ENCODE results near the gene DOCK9.

The DOCK9 gene

GRCh38 chr13:99012539-99012938 lies 34.7 kb upstream of the DOCK9 start:
- Histone ChIP-seq H3K79me2 (ENCODE audit: insufficient read depth, low read depth) (no peaks in the 10 kb centered on the region), H3K27me3 (ENCODE audit: insufficient read depth, low read depth) (no peaks in the 10 kb centered on the region), H3K27ac (no peak overlapping the region), H3K36me3 (ENCODE audit: insufficient read depth) (no peaks in the 10 kb centered on the region), H3K4me1 (ENCODE audit: low read depth, poor library complexity, severe bottlenecking) (no peaks in the 10 kb centered on the region), H3K4me2 (no peak overlapping the region), H4K20me1 (ENCODE audit: insufficient read depth) (no peaks in the 10 kb centered on the region), H3K9ac (no peak overlapping the region), H3K4me3 (IDR thresholded peaks at IDR 0.05; ENCODE audit: insufficient read depth, low read depth, low read length) (no peak overlapping the region), H2AFZ (ENCODE audit: low read depth) (no peak overlapping the region)
- no peak for TF ChIP-seq CTCF (conservative IDR thresholded peaks at IDR 0.05; ENCODE audit: low read depth, low read length)

GRCh38 chr13:99009987-99010551 lies 32.2 kb upstream of the DOCK9 start:
- H3K27me3 ChIP-seq (ENCODE audit: insufficient read depth, low read depth), result no peaks in the 10 kb centered on the region
- no peak overlapping the region for H3K4me2 ChIP-seq
- H3K27ac ChIP-seq, result no peak overlapping the region
- H4K20me1 ChIP-seq (ENCODE audit: insufficient read depth), result no peaks in the 10 kb centered on the region
- H3K36me3 ChIP-seq (ENCODE audit: insufficient read depth), result no peaks in the 10 kb centered on the region
- H3K79me2 ChIP-seq (ENCODE audit: insufficient read depth, low read depth), result no peaks in the 10 kb centered on the region
- no peak for TF ChIP-seq CTCF (conservative IDR thresholded peaks at IDR 0.05; ENCODE audit: low read depth, low read length)
- no peaks in the 10 kb centered on the region for H3K4me1 ChIP-seq (ENCODE audit: low read depth, poor library complexity, severe bottlenecking)
- no peak overlapping the region for H3K9ac ChIP-seq
- no peak overlapping the region for H2AFZ ChIP-seq (ENCODE audit: low read depth)
- no peak overlapping the region for H3K4me3 ChIP-seq (IDR thresholded peaks at IDR 0.05; ENCODE audit: insufficient read depth, low read depth, low read length)

GRCh38 chr13:99008577-99008976 lies 30.7 kb upstream of the DOCK9 start:
- Histone ChIP-seq H3K79me2 (ENCODE audit: insufficient read depth, low read depth) (no peaks in the 10 kb centered on the region), H3K4me2 (no peak overlapping the region), H2AFZ (ENCODE audit: low read depth) (no peak overlapping the region), H3K4me1 (ENCODE audit: low read depth, poor library complexity, severe bottlenecking) (no peaks in the 10 kb centered on the region), H3K36me3 (ENCODE audit: insufficient read depth) (no peaks in the 10 kb centered on the region), H3K4me3 (IDR thresholded peaks at IDR 0.05; ENCODE audit: insufficient read depth, low read depth, low read length) (no peak overlapping the region), H3K27me3 (ENCODE audit: insufficient read depth, low read depth) (no peaks in the 10 kb centered on the region), H3K27ac (no peak overlapping the region), H3K9ac (no peak overlapping the region), H4K20me1 (ENCODE audit: insufficient read depth) (no peaks in the 10 kb centered on the region)
- no peak for TF ChIP-seq CTCF (conservative IDR thresholded peaks at IDR 0.05; ENCODE audit: low read depth, low read length)

GRCh38 chr13:99007414-99007986 lies 29.6 kb upstream of the DOCK9 start:
- H3K4me2 ChIP-seq, result no peak overlapping the region
- no peak overlapping the region for H3K27ac ChIP-seq
- H3K4me1 ChIP-seq (ENCODE audit: low read depth, poor library complexity, severe bottlenecking), result no peaks in the 10 kb centered on the region
- H3K4me3 ChIP-seq (IDR thresholded peaks at IDR 0.05; ENCODE audit: insufficient read depth, low read depth, low read length), result no peak overlapping the region
- H3K9ac ChIP-seq, result no peak overlapping the region
- no peaks in the 10 kb centered on the region for H3K27me3 ChIP-seq (ENCODE audit: insufficient read depth, low read depth)
- no peak for TF ChIP-seq CTCF (conservative IDR thresholded peaks at IDR 0.05; ENCODE audit: low read depth, low read length)
- H4K20me1 ChIP-seq (ENCODE audit: insufficient read depth), result no peaks in the 10 kb centered on the region
- no peaks in the 10 kb centered on the region for H3K36me3 ChIP-seq (ENCODE audit: insufficient read depth)
- no peak overlapping the region for H2AFZ ChIP-seq (ENCODE audit: low read depth)
- no peaks in the 10 kb centered on the region for H3K79me2 ChIP-seq (ENCODE audit: insufficient read depth, low read depth)
